ENCODE results near the gene MAPK10.
"Not testable (repeated sequence)": the region's sequence is repeated elsewhere in the genome, so short reads cannot be mapped to it uniquely, and the experiment has no call there.

Gene MAPK10

GRCh38 chr4:86185659-86186058, 174.2 kb downstream of the MAPK10 start:
- DNase-seq (no peak), ATAC-seq (replicated peaks) (no peak)
- Mint-ChIP-seq H3K27me3 (no peaks in the 10 kb centered on the region), H3K27ac (no peak overlapping the region), H3K4me3 (no peak overlapping the region), H3K36me3 (ENCODE audit: insufficient read depth) (peaks cover under 1% of the 10 kb centered on the region), H3K4me1 (ENCODE audit: low read depth in 2 of 2) (no peaks in the 10 kb centered on the region), H3K9me3 (peaks cover 12 to 13% of the 10 kb centered on the region in 2 donors)

- H3K27ac Mint-ChIP-seq = no peak overlapping the region
- no peak overlapping the region for H3K4me3 Mint-ChIP-seq
- no peaks in the 10 kb centered on the region for H3K27me3 Mint-ChIP-seq
- ATAC-seq (replicated peaks) (no peak), DNase-seq (no peak)
- H3K36me3 Mint-ChIP-seq (ENCODE audit: insufficient read depth) = peaks cover 3% of the 10 kb centered on the region
- no peaks in the 10 kb centered on the region for H3K4me1 Mint-ChIP-seq (ENCODE audit: low read depth in 2 of 2)
- H3K9me3 Mint-ChIP-seq = peaks cover 14 to 18% of the 10 kb centered on the region in 2 donors
Observed at GRCh38 chr4:86184901-86185285, 175.0 kb downstream of the MAPK10 start.

GRCh38 chr4:86184216-86184900, 175.5 kb downstream of the MAPK10 start:
- H3K27me3 Mint-ChIP-seq = no peaks in the 10 kb centered on the region
- no peak for ATAC-seq (replicated peaks)
- no peaks in the 10 kb centered on the region for H3K4me1 Mint-ChIP-seq (ENCODE audit: low read depth in 2 of 2)
- no peak overlapping the region for H3K27ac Mint-ChIP-seq
- DNase-seq = no peak
- no peak overlapping the region for H3K4me3 Mint-ChIP-seq
- H3K9me3 Mint-ChIP-seq = peaks cover 15 to 21% of the 10 kb centered on the region in 2 donors
- peaks cover 3% of the 10 kb centered on the region for H3K36me3 Mint-ChIP-seq (ENCODE audit: insufficient read depth)

GRCh38 chr4:86181585-86181984, 178.3 kb downstream of the MAPK10 start:
- DNase-seq (no peak), ATAC-seq (replicated peaks) (no peak)
- H3K36me3 Mint-ChIP-seq (ENCODE audit: insufficient read depth) = peaks cover 3% of the 10 kb centered on the region
- peaks cover 12 to 25% of the 10 kb centered on the region in 2 donors for H3K9me3 Mint-ChIP-seq
- H3K4me1 Mint-ChIP-seq (ENCODE audit: low read depth in 2 of 2) = no peaks in the 10 kb centered on the region
- H3K27ac Mint-ChIP-seq = no peak overlapping the region
- H3K4me3 Mint-ChIP-seq = no peak overlapping the region
- no peaks in the 10 kb centered on the region for H3K27me3 Mint-ChIP-seq

- ATAC-seq (replicated peaks) (no peak), DNase-seq (no peak)
- H3K27me3 Mint-ChIP-seq = no peaks in the 10 kb centered on the region
- H3K4me3 Mint-ChIP-seq = no peak overlapping the region
- no peaks in the 10 kb centered on the region for H3K4me1 Mint-ChIP-seq (ENCODE audit: low read depth in 2 of 2)
- H3K36me3 Mint-ChIP-seq (ENCODE audit: insufficient read depth) = peaks cover 3% of the 10 kb centered on the region
- peaks cover 5 to 17% of the 10 kb centered on the region in 2 donors for H3K9me3 Mint-ChIP-seq
- no peak overlapping the region for H3K27ac Mint-ChIP-seq
Observed at GRCh38 chr4:86178211-86178610, 181.6 kb downstream of the MAPK10 start.

- Mint-ChIP-seq H3K36me3 (ENCODE audit: insufficient read depth) (no peaks in the 10 kb centered on the region), H3K27me3 (no peaks in the 10 kb centered on the region), H3K4me3 (no peak overlapping the region), H3K4me1 (ENCODE audit: low read depth in 2 of 2) (no peaks in the 10 kb centered on the region), H3K27ac (no peak overlapping the region), H3K9me3 (peaks cover 2 to 12% of the 10 kb centered on the region in 2 donors)
- ATAC-seq (replicated peaks) (no peak), DNase-seq (no peak)
Observed at GRCh38 chr4:86174506-86174905, 185.3 kb downstream of the MAPK10 start.

GRCh38 chr4:86168335-86168734, 191.5 kb downstream of the MAPK10 start:
- not testable (repeated sequence) for DNase-seq; H3K27ac Mint-ChIP-seq; H3K36me3 Mint-ChIP-seq (ENCODE audit: insufficient read depth); H3K4me1 Mint-ChIP-seq (ENCODE audit: low read depth in 2 of 2); ATAC-seq (replicated peaks); H3K4me3 Mint-ChIP-seq; H3K27me3 Mint-ChIP-seq
- H3K9me3 Mint-ChIP-seq = peaks cover 2 to 14% of the 10 kb centered on the region in 2 donors

- no peak overlapping the region for H3K4me3 Mint-ChIP-seq
- no peaks in the 10 kb centered on the region for H3K36me3 Mint-ChIP-seq (ENCODE audit: insufficient read depth)
- H3K9me3 Mint-ChIP-seq = no peaks in the 10 kb centered on the region
- H3K27me3 Mint-ChIP-seq = no peaks in the 10 kb centered on the region
- no peak for DNase-seq
- no peaks in the 10 kb centered on the region for H3K4me1 Mint-ChIP-seq (ENCODE audit: low read depth in 2 of 2)
- no peak for ATAC-seq (replicated peaks)
- no peak overlapping the region for H3K27ac Mint-ChIP-seq
Observed at GRCh38 chr4:86160426-86160825, 199.4 kb downstream of the MAPK10 start.

- ATAC-seq (replicated peaks) = no peak
- H3K9me3 Mint-ChIP-seq = no peaks in the 10 kb centered on the region
- H3K4me1 Mint-ChIP-seq (ENCODE audit: low read depth in 2 of 2) = no peaks in the 10 kb centered on the region
- no peaks in the 10 kb centered on the region for H3K36me3 Mint-ChIP-seq (ENCODE audit: insufficient read depth)
- H3K27ac Mint-ChIP-seq = no peak overlapping the region
- no peak overlapping the region for H3K4me3 Mint-ChIP-seq
- no peak for DNase-seq
- no peaks in the 10 kb centered on the region for H3K27me3 Mint-ChIP-seq
Observed at GRCh38 chr4:86159216-86159615, 200.6 kb downstream of the MAPK10 start.

GRCh38 chr4:86156531-86156930, 203.3 kb downstream of the MAPK10 start:
- Mint-ChIP-seq H3K9me3 (peaks cover under 1 to 2% of the 10 kb centered on the region in 2 donors), H3K27ac (no peak overlapping the region), H3K36me3 (ENCODE audit: insufficient read depth) (no peaks in the 10 kb centered on the region), H3K27me3 (no peaks in the 10 kb centered on the region), H3K4me3 (no peak overlapping the region), H3K4me1 (ENCODE audit: low read depth in 2 of 2) (no peaks in the 10 kb centered on the region)
- no peak for ATAC-seq (replicated peaks)
- DNase-seq = no peak

GRCh38 chr4:86155766-86156165, 204.1 kb downstream of the MAPK10 start:
- no peaks in the 10 kb centered on the region for H3K4me1 Mint-ChIP-seq (ENCODE audit: low read depth in 2 of 2)
- no peaks in the 10 kb centered on the region for H3K36me3 Mint-ChIP-seq (ENCODE audit: insufficient read depth)
- DNase-seq = no peak
- no peak overlapping the region for H3K27ac Mint-ChIP-seq
- peaks cover 8 to 10% of the 10 kb centered on the region in 2 donors for H3K9me3 Mint-ChIP-seq
- H3K27me3 Mint-ChIP-seq = no peaks in the 10 kb centered on the region
- H3K4me3 Mint-ChIP-seq = no peak overlapping the region
- no peak for ATAC-seq (replicated peaks)

- no peak for DNase-seq
- Mint-ChIP-seq H3K4me1 (ENCODE audit: low read depth in 2 of 2) (no peaks in the 10 kb centered on the region), H3K4me3 (no peak overlapping the region), H3K9me3 (peaks cover 14% of the 10 kb centered on the region in 2 donors), H3K27ac (no peak overlapping the region), H3K27me3 (no peaks in the 10 kb centered on the region), H3K36me3 (ENCODE audit: insufficient read depth) (no peaks in the 10 kb centered on the region)
- ATAC-seq (replicated peaks) = no peak
Observed at GRCh38 chr4:86152454-86152853, 207.4 kb downstream of the MAPK10 start.

- no peaks in the 10 kb centered on the region for H3K4me1 Mint-ChIP-seq (ENCODE audit: low read depth in 2 of 2)
- DNase-seq (no peak), ATAC-seq (replicated peaks) (no peak)
- no peaks in the 10 kb centered on the region for H3K27me3 Mint-ChIP-seq
- H3K9me3 Mint-ChIP-seq = peaks cover 14 to 16% of the 10 kb centered on the region in 2 donors
- no peaks in the 10 kb centered on the region for H3K36me3 Mint-ChIP-seq (ENCODE audit: insufficient read depth)
- H3K4me3 Mint-ChIP-seq = no peak overlapping the region
- H3K27ac Mint-ChIP-seq = no peak overlapping the region
Observed at GRCh38 chr4:86151196-86151595, 208.7 kb downstream of the MAPK10 start.

GRCh38 chr4:86141161-86141560, 218.7 kb downstream of the MAPK10 start:
- ATAC-seq (replicated peaks) = no peak
- Mint-ChIP-seq H3K27me3 (no peaks in the 10 kb centered on the region), H3K4me3 (no peak overlapping the region), H3K9me3 (peaks cover 15% of the 10 kb centered on the region in 2 donors), H3K4me1 (ENCODE audit: low read depth in 2 of 2) (no peaks in the 10 kb centered on the region), H3K36me3 (ENCODE audit: insufficient read depth) (no peaks in the 10 kb centered on the region), H3K27ac (no peak overlapping the region)
- no peak for DNase-seq
